RWPE2 (cell line): Measurements from ENCODE around the gene TSPO2.

Experiments used
- ATAC-seq: fragments of 200-7000 bp; cut with Tn5 transposase; 3 replicates; pipeline ENCODE4 v1.9.1; 2021; ENCODE audit warnings: low read depth
- DNase-seq: peaks from one replicate; pipeline ENCODE4 v3.0.0-alpha.2; 2020; ENCODE audit warnings: low spot score
- H3K27ac ChIP-seq: fragments of 450-650 bp; 2 replicates; pipeline ENCODE4 v1.5.1; 2017; ENCODE audit warnings: mild to moderate bottlenecking; ENCODE audit not compliant: poor library complexity, severe bottlenecking
- H3K27me3 ChIP-seq: fragments of 250-450 bp; sonication (Bioruptor Pico); 2 replicates; pipeline ENCODE4 v1.5.1; 2021; ENCODE audit warnings: mild to moderate bottlenecking, moderate library complexity; ENCODE audit not compliant: insufficient read depth, poor library complexity, severe bottlenecking
- H3K36me3 ChIP-seq: fragments of 250-450 bp; sonication (Bioruptor Pico); 2 replicates; pipeline ENCODE4 v1.5.1; 2020; ENCODE audit warnings: low read depth, mild to moderate bottlenecking, moderate library complexity
- H3K4me1 ChIP-seq: fragments of 250-450 bp; sonication (Bioruptor Pico); 2 replicates; pipeline ENCODE4 v1.5.1; 2021; ENCODE audit warnings: mild to moderate bottlenecking, moderate library complexity; ENCODE audit not compliant: insufficient read depth, poor library complexity, severe bottlenecking
- H3K4me3 ChIP-seq: fragments of 250-450 bp; sonication (Bioruptor Pico); 2 replicates; pipeline ENCODE4 v1.5.1; 2021; ENCODE audit warnings: mild to moderate bottlenecking, moderate library complexity; ENCODE audit not compliant: severe bottlenecking
- H3K9me3 ChIP-seq: fragments of 250-450 bp; sonication (Bioruptor Pico); 2 replicates; pipeline ENCODE4 v1.5.1; 2021; ENCODE audit warnings: mild to moderate bottlenecking, moderate library complexity; ENCODE audit not compliant: severe bottlenecking
- CTCF ChIP-seq: fragments of 450-650 bp; IDR thresholded peaks from one replicate; pipeline ENCODE4 v1.5.1; 2017; ENCODE audit warnings: mild to moderate bottlenecking, moderate library complexity; ENCODE audit not compliant: poor library complexity, severe bottlenecking

The TSPO2 gene

GRCh38 chr6:41078101-41078500 lies 35.8 kb downstream of the TSPO2 start:
- Histone ChIP-seq H3K9me3 (no peaks in the 10 kb centered on the region), H3K4me1 (no peaks in the 10 kb centered on the region), H3K36me3 (peaks cover 49% of the 10 kb centered on the region), H3K27ac (no peak overlapping the region), H3K27me3 (no peaks in the 10 kb centered on the region), H3K4me3 (no peak overlapping the region)
- no peak for TF ChIP-seq CTCF
- DNase-seq (no peak), ATAC-seq (no peak)

- TF ChIP-seq CTCF, result no peak
- no peak for ATAC-seq
- peaks cover 59% of the 10 kb centered on the region for H3K36me3 ChIP-seq
- H3K9me3 ChIP-seq, result no peaks in the 10 kb centered on the region
- H3K27ac ChIP-seq, result no peak overlapping the region
- no peak for DNase-seq
- no peaks in the 10 kb centered on the region for H3K4me1 ChIP-seq
- H3K27me3 ChIP-seq, result no peaks in the 10 kb centered on the region
- no peak overlapping the region for H3K4me3 ChIP-seq
Measured at GRCh38 chr6:41079080-41079479, 36.8 kb downstream of the TSPO2 start.

GRCh38 chr6:41080621-41081020 lies 38.4 kb downstream of the TSPO2 start:
- peaks cover 73% of the 10 kb centered on the region for H3K36me3 ChIP-seq

GRCh38 chr6:41083072-41083471 lies 40.8 kb downstream of the TSPO2 start:
- H3K36me3 ChIP-seq, result peaks cover 96% of the 10 kb centered on the region

More at GRCh38 chr6:41080621-41081020, 38.4 kb downstream of the TSPO2 start:
- TF ChIP-seq CTCF, result no peak
- H3K4me1 ChIP-seq, result no peaks in the 10 kb centered on the region
- no peak for ATAC-seq
- H3K27ac ChIP-seq, result no peak overlapping the region
- H3K27me3 ChIP-seq, result no peaks in the 10 kb centered on the region
- no peaks in the 10 kb centered on the region for H3K9me3 ChIP-seq
- no peak overlapping the region for H3K4me3 ChIP-seq
- no peak for DNase-seq

More at GRCh38 chr6:41083072-41083471, 40.8 kb downstream of the TSPO2 start:
- Histone ChIP-seq H3K4me1 (no peaks in the 10 kb centered on the region), H3K27me3 (no peaks in the 10 kb centered on the region), H3K4me3 (no peak overlapping the region), H3K9me3 (no peaks in the 10 kb centered on the region), H3K27ac (no peak overlapping the region)
- TF ChIP-seq CTCF, result no peak
- ATAC-seq (no peak), DNase-seq (no peak)
